IPS DF 6.9 (cell line): ENCODE measurements around the gene SLC9C2.

Experiments
- DNase-seq: peaks from one replicate; pipeline ENCODE4 v3.0.0-alpha.2; 2013; ENCODE audit warnings: low read depth, low spot score
- H3K27ac ChIP-seq: one replicate; pipeline ENCODE4 v1.5.1; 2013; ENCODE audit warnings: low read length, control low read depth
- H3K27me3 ChIP-seq: 2 replicates; pipeline ENCODE4 v1.6.1; 2013; ENCODE audit warnings: mild to moderate bottlenecking, low read length; ENCODE audit not compliant: control insufficient read depth, insufficient read depth
- H3K36me3 ChIP-seq: 2 replicates; pipeline ENCODE4 v1.6.1; 2013; ENCODE audit warnings: low read length; ENCODE audit not compliant: control insufficient read depth, insufficient read depth
- H3K4me1 ChIP-seq: 2 replicates; pipeline ENCODE4 v1.6.1; 2013; ENCODE audit warnings: low read length; ENCODE audit not compliant: control insufficient read depth, insufficient read depth
- H3K4me3 ChIP-seq: 2 replicates; pipeline ENCODE4 v1.5.1; 2013; ENCODE audit warnings: mild to moderate bottlenecking, low read length
- H3K9me3 ChIP-seq: 2 replicates; pipeline ENCODE4 v1.6.1; 2013; ENCODE audit warnings: low read length, inconsistent platforms; ENCODE audit not compliant: control insufficient read depth, insufficient read depth
- WGBS: extraction: QIAGEN DNeasy Blood & Tissue Kit; methylation state at CpG from one replicate; pipeline ENCODE4 v1.1.7; 2013; ENCODE audit warnings: mixed read lengths, missing lambda C conversion rate; ENCODE audit not compliant: insufficient read length, insufficient coverage; 5-methylcytosine and 5-hydroxymethylcytosine counted together

Gene SLC9C2

GRCh38 chr1:173554541-173555250, 48.2 kb downstream of the SLC9C2 start:
- H3K27me3 ChIP-seq: no peaks in the 10 kb centered on the region
- no CpG with 5 or more reads among the region's 6 CpGs for WGBS
- no peaks in the 10 kb centered on the region for H3K9me3 ChIP-seq
- no peaks in the 10 kb centered on the region for H3K36me3 ChIP-seq
- H3K4me1 ChIP-seq: no peaks in the 10 kb centered on the region
- H3K4me3 ChIP-seq: no peak overlapping the region
- H3K27ac ChIP-seq: no peak overlapping the region
- no peak for DNase-seq

DNA sequence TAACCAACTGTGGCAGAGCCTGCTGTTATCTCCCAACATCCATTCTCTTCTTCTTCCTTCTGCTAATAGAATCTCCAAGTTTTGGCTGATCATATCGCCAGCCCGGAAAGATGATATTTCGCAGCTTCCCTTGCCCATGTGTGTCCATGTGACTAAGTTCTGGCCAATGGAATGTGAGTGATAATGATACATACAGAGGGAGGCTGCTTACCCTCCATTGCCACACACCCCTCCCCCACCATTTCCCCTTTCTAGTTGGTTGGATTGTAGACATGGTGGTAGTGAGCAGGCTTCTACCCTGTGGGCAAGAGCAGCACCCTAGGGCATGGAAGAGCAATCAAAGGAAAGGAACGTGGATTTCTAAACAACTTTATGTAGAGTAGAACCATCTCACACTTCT, 48.8 kb downstream of the SLC9C2 start:
- Histone ChIP-seq H3K4me1 (no peaks in the 10 kb centered on the region), H3K36me3 (no peaks in the 10 kb centered on the region), H3K4me3 (no peak overlapping the region), H3K27me3 (no peaks in the 10 kb centered on the region), H3K9me3 (no peaks in the 10 kb centered on the region), H3K27ac (no peak overlapping the region)
- no peak for DNase-seq
- WGBS: no CpG with 5 or more reads among the region's 4 CpGs

DNA sequence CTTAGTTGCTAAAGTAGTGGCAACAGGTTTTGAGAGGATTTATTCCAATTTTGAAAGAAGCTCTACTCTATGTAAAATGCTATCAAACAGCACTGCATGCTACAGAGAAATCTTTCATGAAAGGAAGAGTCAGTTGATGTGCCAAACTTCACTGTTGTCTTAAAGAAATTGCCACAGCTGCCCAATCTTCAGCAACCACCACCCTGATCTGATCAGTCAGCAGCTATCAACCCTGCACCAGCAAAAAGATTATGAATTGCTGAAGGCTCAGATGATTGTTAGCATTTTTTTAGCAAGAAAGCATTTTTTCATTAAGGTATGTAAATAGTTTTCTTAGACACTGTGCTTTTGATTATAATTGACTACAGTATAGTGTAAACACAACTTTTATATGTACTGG, 49.6 kb downstream of the SLC9C2 start:
- Histone ChIP-seq H3K27ac (no peak overlapping the region), H3K36me3 (no peaks in the 10 kb centered on the region), H3K4me1 (no peaks in the 10 kb centered on the region), H3K9me3 (no peaks in the 10 kb centered on the region), H3K4me3 (no peak overlapping the region), H3K27me3 (no peaks in the 10 kb centered on the region)
- DNase-seq: no peak

DNA sequence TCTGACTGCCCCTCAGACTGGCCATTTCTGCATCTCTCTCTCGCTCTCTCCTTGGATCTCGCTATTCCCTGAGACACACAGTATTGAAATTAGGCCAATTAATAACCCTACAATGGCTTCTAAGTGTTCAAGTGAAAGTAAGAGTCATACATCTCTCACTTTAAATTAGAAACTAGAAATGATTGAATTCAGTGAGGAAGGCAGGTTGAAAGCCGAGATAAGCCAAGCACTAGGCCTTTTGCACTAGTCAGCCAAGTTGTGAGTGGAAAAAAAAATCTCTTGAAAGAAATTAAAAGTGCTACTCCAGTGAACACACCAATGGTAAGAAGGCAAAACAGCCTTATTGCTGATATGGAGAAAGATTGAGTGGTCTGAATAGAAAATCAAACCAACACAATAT, 51.2 kb downstream of the SLC9C2 start:
- H3K27me3 ChIP-seq: no peaks in the 10 kb centered on the region
- H3K4me1 ChIP-seq: no peaks in the 10 kb centered on the region
- no peaks in the 10 kb centered on the region for H3K9me3 ChIP-seq
- no peak overlapping the region for H3K27ac ChIP-seq
- no CpG with 5 or more reads among the region's 3 CpGs for WGBS
- no peak for DNase-seq
- no peak overlapping the region for H3K4me3 ChIP-seq
- no peaks in the 10 kb centered on the region for H3K36me3 ChIP-seq

DNA sequence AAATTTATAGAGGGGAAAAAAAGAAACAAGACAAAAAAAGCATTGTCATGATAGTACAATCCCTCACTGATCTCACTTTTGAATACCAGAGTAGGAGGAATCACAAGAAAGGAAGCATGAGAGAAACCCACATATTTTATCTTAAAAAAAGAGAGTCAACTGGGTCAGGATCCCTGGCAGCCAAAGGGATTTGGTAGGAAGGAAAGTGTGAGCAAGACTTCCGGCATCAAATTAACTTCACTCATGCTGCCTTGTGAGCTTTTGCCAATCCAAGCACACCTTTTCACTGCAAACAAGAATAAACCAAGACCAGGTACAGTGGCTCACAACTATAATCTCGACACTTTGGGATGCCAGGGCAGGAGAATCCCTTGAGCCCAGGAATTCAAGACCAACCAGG, 53.1 kb downstream of the SLC9C2 start:
- no peak overlapping the region for H3K4me3 ChIP-seq
- no peaks in the 10 kb centered on the region for H3K9me3 ChIP-seq
- WGBS: no CpG with 5 or more reads among the region's 2 CpGs
- no peaks in the 10 kb centered on the region for H3K36me3 ChIP-seq
- no peak for DNase-seq
- no peak overlapping the region for H3K27ac ChIP-seq
- H3K4me1 ChIP-seq: no peaks in the 10 kb centered on the region
- no peaks in the 10 kb centered on the region for H3K27me3 ChIP-seq

DNA sequence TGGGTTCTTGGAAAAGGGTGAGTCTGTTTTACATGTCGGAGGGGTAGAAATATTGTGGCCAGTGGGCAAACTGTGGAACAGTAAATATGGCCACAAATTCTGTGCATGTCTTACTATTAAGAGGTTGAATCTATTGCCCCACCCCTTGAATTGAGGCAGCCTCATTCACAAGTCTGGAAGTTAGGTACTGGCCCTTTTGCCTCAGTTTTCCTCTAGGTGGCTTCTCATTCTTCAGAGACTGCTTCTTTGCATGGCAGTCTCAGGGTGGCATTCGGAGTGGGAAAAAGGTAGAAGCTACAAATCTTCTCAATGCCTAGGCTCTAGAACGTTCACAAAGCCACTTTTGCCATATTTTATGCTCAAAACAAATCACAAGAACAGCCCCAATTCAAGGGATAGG, 57.2 kb downstream of the SLC9C2 start:
- no peaks in the 10 kb centered on the region for H3K9me3 ChIP-seq
- no CpG with 5 or more reads among the region's 3 CpGs for WGBS
- no peak overlapping the region for H3K27ac ChIP-seq
- no peak overlapping the region for H3K4me3 ChIP-seq
- H3K36me3 ChIP-seq: no peaks in the 10 kb centered on the region
- DNase-seq: no peak
- H3K4me1 ChIP-seq: no peaks in the 10 kb centered on the region
- H3K27me3 ChIP-seq: no peaks in the 10 kb centered on the region

- no peaks in the 10 kb centered on the region for H3K4me1 ChIP-seq
- no peak overlapping the region for H3K4me3 ChIP-seq
- no peak overlapping the region for H3K27ac ChIP-seq
- no peaks in the 10 kb centered on the region for H3K36me3 ChIP-seq
- no peak for DNase-seq
- H3K9me3 ChIP-seq: no peaks in the 10 kb centered on the region
- H3K27me3 ChIP-seq: no peaks in the 10 kb centered on the region
Observed at GRCh38 chr1:173536223-173536622, 66.6 kb downstream of the SLC9C2 start.

DNA sequence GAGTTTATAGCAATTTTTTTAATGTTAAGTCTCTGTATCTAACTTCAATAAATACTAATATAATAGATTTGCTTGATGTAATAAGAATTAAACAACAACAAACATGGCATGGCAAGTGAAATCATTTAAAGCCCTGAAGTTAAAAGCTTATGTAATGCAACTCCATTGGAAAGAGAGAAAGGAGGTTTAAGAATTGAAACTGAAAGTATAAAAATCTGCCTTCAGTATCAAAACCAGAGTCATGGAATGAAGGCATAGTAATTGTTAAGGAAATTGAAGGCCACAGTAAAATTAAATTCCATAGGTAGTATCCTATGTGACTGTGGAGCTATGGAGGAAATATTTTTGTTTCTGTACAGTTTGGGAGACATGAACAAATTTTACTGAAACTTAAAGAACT, 70.6 kb downstream of the SLC9C2 start:
- H3K27me3 ChIP-seq: no peaks in the 10 kb centered on the region
- H3K4me1 ChIP-seq: peaks cover 3% of the 10 kb centered on the region
- H3K36me3 ChIP-seq: no peaks in the 10 kb centered on the region
- no peak overlapping the region for H3K4me3 ChIP-seq
- DNase-seq: no peak
- H3K9me3 ChIP-seq: no peaks in the 10 kb centered on the region
- H3K27ac ChIP-seq: no peak overlapping the region

DNA sequence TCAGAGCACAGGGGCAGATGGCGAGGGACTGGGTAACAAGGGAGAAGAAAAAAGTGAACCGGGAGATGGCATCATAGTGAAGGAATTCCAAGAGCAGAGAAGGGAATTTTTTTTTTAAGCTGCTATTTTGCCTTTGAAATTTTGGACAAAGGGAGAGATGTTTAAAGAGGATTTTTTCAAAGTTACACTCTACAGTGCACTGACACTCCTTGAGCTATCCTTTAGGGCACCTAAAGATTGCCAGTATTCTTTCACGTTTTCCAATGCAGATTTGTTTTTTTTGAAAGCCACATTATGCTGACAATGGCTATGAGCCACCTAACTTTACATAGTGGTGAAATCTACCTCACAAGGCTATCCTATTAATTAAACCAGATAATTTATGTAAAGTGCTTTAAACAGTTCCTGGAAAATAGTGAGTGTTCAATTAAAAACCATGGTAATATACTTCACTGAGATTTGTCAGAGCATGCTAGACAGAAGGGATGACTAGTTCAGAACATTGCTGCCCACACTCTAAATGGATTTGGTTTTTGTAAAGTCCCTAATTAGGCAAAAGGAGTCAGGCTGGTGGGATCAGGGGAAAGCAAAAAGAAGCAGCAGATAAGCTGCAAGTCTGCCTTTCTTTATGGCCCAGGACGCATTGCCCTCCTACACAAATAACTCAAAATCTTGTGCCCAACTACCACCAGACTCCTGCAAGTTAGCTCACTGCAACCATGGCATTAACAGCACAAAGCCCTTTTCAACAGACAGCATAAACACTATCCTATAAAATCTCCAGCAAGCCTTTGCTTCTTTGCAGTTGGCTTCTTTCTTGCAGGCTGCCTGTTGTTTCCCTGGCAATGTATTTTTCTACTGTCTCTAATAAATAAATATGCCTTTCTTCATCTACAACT, 71.8 kb downstream of the SLC9C2 start:
- Histone ChIP-seq H3K27me3 (no peaks in the 10 kb centered on the region), H3K4me3 (no peak overlapping the region), H3K36me3 (no peaks in the 10 kb centered on the region), H3K9me3 (no peaks in the 10 kb centered on the region), H3K27ac (no peak overlapping the region), H3K4me1 (peaks cover 3% of the 10 kb centered on the region)
- no CpG with 5 or more reads among the region's 4 CpGs for WGBS
- DNase-seq: no peak

GRCh38 chr1:173529106-173529505, 73.8 kb downstream of the SLC9C2 start:
- H3K36me3 ChIP-seq: no peaks in the 10 kb centered on the region
- no peak overlapping the region for H3K4me3 ChIP-seq
- DNase-seq: no peak
- WGBS: no CpG with 5 or more reads among the region's 4 CpGs
- no peaks in the 10 kb centered on the region for H3K9me3 ChIP-seq
- no peak overlapping the region for H3K27ac ChIP-seq
- peaks cover 3% of the 10 kb centered on the region for H3K4me1 ChIP-seq
- H3K27me3 ChIP-seq: no peaks in the 10 kb centered on the region
